Measurements from ENCODE around the gene ZGLP1.

The ZGLP1 gene

DNA sequence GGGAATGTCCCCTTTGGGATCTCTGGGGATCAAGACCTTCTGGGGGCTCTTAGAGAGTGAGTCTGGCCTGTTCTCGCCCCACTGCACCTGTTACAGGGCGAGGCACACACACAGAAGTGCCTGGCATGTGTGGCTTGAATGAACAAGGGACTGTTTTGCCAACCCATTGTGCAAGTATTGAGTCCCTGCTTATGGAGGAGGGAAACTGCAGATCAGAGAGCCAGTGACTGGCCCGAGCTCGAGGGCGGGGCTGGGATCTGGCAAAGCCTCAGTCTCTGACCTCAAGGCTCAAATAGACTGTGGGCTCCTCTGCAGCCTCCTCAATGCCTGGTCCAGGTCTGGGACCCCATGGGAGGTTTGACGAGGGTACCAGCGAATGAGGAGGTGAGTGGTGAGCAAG lies 18.2 kb upstream of the ZGLP1 start:
- DNase-seq (ENCODE audit: low spot score), result no peak
- in situ Hi-C loops (cut with MboI; ENCODE audit: low sequenced_read_pairs, unreplicated experiment), result no loop called here
- TF ChIP-seq, protein P1, sequence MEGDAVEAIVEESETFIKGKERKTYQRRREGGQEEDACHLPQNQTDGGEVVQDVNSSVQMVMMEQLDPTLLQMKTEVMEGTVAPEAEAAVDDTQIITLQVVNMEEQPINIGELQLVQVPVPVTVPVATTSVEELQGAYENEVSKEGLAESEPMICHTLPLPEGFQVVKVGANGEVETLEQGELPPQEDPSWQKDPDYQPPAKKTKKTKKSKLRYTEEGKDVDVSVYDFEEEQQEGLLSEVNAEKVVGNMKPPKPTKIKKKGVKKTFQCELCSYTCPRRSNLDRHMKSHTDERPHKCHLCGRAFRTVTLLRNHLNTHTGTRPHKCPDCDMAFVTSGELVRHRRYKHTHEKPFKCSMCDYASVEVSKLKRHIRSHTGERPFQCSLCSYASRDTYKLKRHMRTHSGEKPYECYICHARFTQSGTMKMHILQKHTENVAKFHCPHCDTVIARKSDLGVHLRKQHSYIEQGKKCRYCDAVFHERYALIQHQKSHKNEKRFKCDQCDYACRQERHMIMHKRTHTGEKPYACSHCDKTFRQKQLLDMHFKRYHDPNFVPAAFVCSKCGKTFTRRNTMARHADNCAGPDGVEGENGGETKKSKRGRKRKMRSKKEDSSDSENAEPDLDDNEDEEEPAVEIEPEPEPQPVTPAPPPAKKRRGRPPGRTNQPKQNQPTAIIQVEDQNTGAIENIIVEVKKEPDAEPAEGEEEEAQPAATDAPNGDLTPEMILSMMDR (IDR thresholded peaks at IDR 0.05; ENCODE audit: borderline replicate concordance, control extremely low read depth, extremely low read depth, insufficient read depth, missing control alignments), result no peak

DNA sequence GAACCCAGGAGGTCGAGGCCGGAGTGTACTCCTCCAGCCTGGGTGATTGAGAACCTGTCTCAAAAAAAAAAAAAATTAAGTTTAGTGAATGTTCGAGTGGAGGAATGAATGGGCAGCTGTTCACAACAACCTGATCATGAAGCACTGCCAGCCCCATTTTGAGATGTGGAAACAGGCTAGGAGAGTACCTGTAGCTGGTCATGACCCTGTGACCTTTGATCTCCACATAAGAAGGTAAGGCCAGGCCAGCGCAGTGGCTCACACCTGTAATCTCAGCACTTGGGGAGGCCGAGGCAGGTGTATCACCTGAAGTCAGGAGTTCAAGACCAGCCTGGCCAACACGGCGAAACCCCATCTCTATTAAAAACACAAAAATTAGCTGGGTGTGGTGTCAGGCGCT lies 16.1 kb upstream of the ZGLP1 start:
- in situ Hi-C loops (cut with MboI; ENCODE audit: low sequenced_read_pairs, unreplicated experiment), result no loop called here
- TF ChIP-seq, protein P1 (IDR thresholded peaks at IDR 0.05; ENCODE audit: borderline replicate concordance, control extremely low read depth, extremely low read depth, insufficient read depth, missing control alignments), result no peak
- no peak for DNase-seq (ENCODE audit: low spot score)

DNA sequence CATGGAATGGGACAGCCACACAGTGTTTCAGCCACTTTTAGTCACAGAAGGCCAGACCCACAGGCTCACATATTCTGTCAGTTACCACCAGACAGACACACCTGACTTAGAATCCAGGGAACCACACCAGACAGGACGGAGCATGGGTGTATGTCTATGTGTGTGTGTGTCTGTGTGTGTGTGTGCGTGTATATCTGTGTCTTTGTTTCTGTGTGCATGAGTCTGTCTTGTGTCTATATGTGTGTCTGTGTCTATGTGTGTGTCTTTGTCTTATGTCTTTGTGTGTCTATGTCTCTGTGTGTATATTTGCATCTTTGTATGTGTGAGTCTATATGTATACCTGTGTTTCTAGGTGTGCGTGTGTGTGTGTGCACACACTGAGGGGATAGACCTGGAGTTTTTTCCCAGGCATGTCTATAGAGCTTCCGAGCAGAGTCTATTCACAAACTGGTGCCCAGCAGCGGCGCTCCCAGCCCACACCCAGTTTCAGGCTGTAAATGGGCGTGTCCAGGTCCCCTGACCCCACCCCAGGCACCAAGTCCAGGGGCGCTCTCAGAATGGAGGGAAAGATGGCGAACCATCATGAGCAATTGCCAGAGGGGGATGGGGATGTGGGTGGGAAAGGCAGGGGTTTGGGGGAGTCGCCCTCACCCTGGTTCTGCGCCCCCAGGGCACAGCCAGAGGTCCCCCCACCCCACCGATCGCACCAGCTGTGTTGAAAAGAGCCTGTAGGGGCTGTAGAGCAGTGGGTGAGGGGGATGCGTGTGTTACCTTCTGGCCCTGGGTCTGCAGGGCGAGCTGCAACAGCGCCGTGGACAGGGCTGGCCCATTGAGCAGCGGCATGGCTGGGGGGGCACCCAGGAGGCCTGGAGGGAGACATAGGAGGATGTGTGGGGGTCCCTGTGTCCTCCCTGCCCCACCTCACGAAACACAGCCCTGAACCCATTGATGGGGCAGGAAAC lies 12.5 kb upstream of the ZGLP1 start:
- in situ Hi-C loops (cut with MboI; ENCODE audit: low sequenced_read_pairs, unreplicated experiment), result no loop called here
- no peak for DNase-seq (ENCODE audit: low spot score)
- TF ChIP-seq, protein P1 (IDR thresholded peaks at IDR 0.05; ENCODE audit: borderline replicate concordance, control extremely low read depth, extremely low read depth, insufficient read depth, missing control alignments), result no peak

DNA sequence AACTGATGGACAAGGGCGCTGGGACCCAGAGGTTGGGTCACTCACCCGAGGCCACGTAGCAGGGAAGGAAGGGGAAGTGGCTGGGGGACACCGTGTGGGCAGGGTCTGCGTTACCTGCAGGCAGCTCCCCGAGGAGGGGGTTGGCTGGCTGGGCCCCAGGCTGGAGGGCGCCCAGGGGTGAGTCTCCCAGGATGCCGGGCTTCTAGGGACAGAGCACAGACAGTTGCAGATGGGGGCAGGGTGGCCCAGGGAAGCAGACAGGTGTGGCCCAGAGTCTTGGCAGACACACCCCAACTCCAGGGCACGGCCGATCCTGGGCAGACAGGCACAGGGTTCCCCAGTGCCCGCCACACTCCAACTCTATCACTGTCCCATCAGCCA lies 11.8 kb upstream of the ZGLP1 start:
- in situ Hi-C loops (cut with MboI; ENCODE audit: low sequenced_read_pairs, unreplicated experiment), result no loop called here
- TF ChIP-seq, protein P1 (IDR thresholded peaks at IDR 0.05; ENCODE audit: borderline replicate concordance, control extremely low read depth, extremely low read depth, insufficient read depth, missing control alignments), result no peak
- DNase-seq (ENCODE audit: low spot score), result no peak

DNA sequence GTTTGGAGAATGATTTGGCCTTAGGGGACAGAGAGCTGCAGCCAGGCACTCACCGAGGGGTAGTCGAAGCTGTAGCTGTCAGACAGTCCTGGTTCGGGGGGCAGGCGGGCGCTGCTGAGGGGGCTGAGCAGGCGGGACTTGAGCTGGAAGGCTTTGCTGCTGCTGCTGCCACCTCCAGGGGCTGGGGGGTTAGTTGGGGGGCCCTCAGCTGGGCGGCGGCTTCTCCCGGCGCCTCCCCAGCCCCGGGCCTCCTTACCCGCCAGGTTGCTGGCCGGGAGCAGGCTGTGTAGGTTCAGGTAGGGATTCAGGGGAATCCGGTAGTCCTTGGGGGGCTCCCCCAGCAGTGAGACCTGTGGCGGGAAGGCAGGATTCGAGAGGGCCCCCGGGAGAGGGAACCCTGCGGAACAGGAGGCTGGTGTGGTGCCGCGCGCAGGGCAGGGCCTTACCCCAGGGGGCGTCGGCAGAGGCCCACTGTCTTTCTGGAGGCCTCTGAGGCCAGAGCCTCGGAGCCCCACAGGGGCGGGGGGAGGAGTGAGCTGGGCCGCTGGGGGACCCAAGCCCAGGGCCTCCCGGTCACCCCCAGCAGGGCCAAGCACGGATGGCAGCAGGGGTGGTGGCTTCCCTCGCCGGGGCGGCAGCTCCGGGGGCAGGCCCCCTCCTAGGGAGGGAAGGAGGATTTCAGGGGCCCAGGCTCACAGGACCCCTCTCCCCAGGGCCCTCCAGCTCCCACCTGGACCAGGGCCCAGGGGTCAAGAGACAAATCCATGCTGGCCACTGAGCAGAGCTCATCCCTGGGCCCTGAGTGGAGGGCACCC lies 11.2 kb upstream of the ZGLP1 start:
- in situ Hi-C loops (cut with MboI; ENCODE audit: low sequenced_read_pairs, unreplicated experiment), result no loop called here
- TF ChIP-seq, protein P1 (IDR thresholded peaks at IDR 0.05; ENCODE audit: borderline replicate concordance, control extremely low read depth, extremely low read depth, insufficient read depth, missing control alignments), result no peak
- no peak for DNase-seq (ENCODE audit: low spot score)

DNA sequence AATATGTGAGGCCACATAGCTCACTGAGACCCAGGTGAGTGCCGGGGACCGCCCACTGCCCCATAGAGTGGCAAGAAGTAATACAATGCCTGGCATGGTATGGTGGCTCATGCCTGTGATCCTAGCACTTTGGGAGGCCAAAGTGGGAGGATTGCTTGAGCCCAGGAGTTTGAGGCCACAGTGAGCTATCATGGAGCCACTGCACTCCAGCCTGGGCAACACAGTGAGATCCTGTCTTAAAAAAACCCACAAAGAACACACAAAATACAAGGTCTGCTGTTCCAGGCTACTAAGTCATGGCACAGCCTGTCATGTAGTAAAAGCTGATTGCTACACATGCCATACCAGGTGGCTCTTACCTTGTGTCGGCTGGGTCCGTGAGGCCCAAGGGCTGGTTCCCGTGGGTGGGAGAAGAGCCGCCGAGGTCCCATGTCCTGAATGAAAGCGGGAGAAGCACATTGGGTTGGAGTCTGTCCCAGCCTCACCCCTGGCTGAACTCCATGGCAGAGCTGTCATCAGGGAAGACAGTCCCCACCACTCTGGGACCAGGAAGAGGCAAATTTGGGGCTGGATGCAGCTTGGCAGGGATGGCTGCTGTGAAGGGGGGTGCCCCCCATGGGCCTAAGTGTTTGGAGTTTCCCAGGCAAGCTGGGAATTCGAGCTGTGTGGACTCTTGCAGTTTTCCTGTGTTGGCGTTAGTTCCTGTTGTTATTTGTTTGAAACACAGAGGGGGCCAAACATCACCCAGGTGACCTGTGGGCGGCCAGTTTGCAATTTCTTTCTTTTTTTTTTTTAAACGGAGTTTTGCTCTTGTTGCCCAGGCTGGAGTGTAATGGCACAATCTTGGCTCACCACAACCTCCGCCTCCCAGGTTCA lies 9.4 kb upstream of the ZGLP1 start:
- in situ Hi-C loops (cut with MboI; ENCODE audit: low sequenced_read_pairs, unreplicated experiment), result no loop called here
- DNase-seq (ENCODE audit: low spot score), result no peak
- TF ChIP-seq, protein P1 (IDR thresholded peaks at IDR 0.05; ENCODE audit: borderline replicate concordance, control extremely low read depth, extremely low read depth, insufficient read depth, missing control alignments), result no peak
